GM12873 (cell line): Measurements from ENCODE around the gene CHD3.
A peak's percentile ranks its signal among the peaks of the same experiment; 100 is the strongest.

Source experiments
- CTCF ChIP-seq: IDR thresholded peaks from 2 replicates; pipeline ENCODE4 v1.5.1; 2012; ENCODE audit warnings: low read depth, mild to moderate bottlenecking, moderate library complexity, low read length, control low read depth; ENCODE audit not compliant: insufficient read depth; ENCODE audit errors: missing control alignments

Gene CHD3

GRCh38 chr17:7932483-7932891, 43.9 kb downstream of the CHD3 start:
- no peak for TF ChIP-seq CTCF

DNA sequence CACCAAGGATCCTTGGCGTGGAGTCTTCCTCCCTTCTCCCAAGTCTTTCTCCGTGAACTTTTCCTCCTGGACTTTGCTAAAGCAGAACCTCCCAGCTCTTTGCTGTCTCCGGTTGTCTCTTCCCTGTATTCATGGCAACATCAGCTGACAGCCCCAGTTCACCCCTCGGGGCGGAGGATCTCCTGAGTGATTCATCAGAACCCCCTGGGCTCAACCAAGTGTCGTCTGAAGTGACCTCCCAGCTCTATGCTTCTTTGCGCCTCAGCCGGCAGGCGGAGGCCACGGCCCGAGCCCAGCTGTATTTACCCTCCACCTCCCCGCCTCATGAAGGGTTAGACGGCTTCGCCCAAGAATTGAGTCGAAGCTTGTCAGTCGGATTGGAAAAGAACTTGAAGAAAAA, 44.4 kb downstream of the CHD3 start:
- peak; percentile 29 for TF ChIP-seq CTCF

DNA sequence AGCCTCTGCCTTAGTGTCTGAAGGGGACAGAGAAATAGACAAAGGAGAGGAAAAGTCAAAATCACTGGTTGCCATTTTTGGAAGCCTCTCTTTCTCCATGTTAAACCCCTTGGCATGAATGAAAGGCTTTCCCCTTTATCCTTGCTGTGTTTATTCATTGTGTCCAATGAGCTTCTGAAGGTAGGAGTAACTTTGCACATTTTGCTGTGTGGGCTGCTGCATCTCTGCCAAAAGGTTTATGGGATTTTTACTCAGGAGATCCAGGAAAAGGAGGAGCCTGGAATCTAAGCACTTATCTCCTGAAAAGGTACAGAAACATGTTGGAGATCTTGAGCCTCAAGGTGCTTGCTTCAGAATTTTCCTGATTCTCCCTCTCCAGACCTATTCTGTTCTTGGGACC, 47.3 kb downstream of the CHD3 start:
- no peak for TF ChIP-seq CTCF

DNA sequence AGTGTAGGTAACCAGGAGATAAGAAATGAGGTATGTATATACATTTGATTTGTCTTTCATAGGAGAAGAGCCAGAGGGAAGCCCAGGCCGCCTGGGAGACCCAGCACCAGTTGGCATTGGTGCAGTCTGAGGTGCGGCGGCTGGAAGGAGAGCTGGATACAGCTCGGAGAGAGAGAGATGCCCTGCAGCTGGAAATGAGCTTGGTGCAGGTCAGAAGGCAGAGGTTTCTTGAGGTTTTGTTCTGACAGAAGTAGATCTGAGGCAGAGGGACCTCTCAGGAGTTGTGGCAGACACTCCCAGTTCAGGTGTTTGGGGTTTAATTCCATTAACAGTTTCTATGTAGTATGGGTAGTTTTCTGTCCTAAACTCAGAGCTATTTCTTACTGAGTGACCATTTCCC, 51.4 kb downstream of the CHD3 start:
- TF ChIP-seq CTCF, result no peak

GRCh38 chr17:7940743-7941142, 52.2 kb downstream of the CHD3 start:
- TF ChIP-seq CTCF, result no peak

DNA sequence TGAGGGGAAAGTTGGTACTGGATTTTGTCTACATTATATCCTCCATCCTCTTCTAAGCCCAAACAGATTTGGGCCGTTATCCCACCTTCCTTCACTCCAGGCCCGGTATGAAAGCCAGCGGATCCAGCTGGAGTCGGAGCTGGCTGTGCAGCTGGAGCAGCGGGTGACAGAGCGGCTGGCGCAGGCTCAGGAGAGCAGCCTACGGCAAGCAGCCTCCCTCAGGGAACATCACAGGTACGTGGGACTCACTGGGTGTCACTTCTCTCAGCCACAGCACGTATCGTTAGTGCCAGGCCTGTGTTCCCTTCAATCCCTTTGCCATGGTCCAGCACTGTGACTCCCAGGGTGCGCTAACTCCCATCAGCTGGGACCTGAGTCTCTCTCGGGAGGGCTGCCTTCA, 54.7 kb downstream of the CHD3 start:
- no peak for TF ChIP-seq CTCF

GRCh38 chr17:7944326-7944725, 55.7 kb downstream of the CHD3 start:
- no peak for TF ChIP-seq CTCF

DNA sequence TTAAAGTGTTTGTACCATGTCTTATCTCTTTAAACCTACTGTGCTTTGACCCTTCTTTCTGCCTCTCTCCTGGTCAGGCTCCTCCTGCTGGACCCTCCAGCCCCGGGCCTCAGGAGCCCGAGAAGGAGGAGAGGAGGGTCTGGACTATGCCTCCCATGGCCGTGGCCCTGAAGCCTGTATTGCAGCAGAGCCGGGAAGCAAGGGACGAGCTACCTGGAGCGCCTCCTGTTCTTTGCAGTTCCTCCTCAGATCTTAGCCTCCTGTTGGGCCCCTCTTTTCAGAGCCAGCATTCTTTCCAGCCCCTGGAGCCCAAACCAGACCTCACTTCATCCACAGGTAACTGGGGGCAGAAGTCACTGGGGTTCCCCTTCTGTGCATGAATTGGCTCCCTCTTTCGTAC, 57.1 kb downstream of the CHD3 start:
- no peak for TF ChIP-seq CTCF
